Stimulated activated naive CD4-positive, alpha-beta T cell (primary cell): ENCODE results near the gene RAB11FIP4.

Experiments
- DNase-seq, 6 experiments: peaks; one replicate each; lab custom pipeline; 2025; lab: John Stamatoyannopoulos, UW

Gene RAB11FIP4

GRCh38 chr17:31499771-31500554 is 108.5 kb downstream of the RAB11FIP4 start:
- no peak for DNase-seq

- DNase-seq = no peak
Observed at GRCh38 chr17:31506517-31506916, 115.0 kb downstream of the RAB11FIP4 start.

GRCh38 chr17:31508288-31509094 is 117.0 kb downstream of the RAB11FIP4 start:
- peak; percentile 50 to 84 (median 70) for DNase-seq

- no peak for DNase-seq
Observed at GRCh38 chr17:31509095-31509804, 117.8 kb downstream of the RAB11FIP4 start.

- DNase-seq = no peak
Observed at GRCh38 chr17:31509805-31510177, 118.3 kb downstream of the RAB11FIP4 start.

GRCh38 chr17:31510308-31511194 is 119.1 kb downstream of the RAB11FIP4 start:
- peak in 5 of 6 experiments; percentile 7 to 33 (median 17) for DNase-seq

- no peak for DNase-seq
Observed at GRCh38 chr17:31511195-31511578, 119.7 kb downstream of the RAB11FIP4 start.

GRCh38 chr17:31511580-31511979 is 120.1 kb downstream of the RAB11FIP4 start:
- no peak for DNase-seq

- no peak for DNase-seq
Observed at GRCh38 chr17:31512104-31512740, 120.7 kb downstream of the RAB11FIP4 start.

- DNase-seq = no peak
Observed at GRCh38 chr17:31512796-31513195, 121.3 kb downstream of the RAB11FIP4 start.

GRCh38 chr17:31513731-31514427 is 122.4 kb downstream of the RAB11FIP4 start:
- no peak for DNase-seq

- no peak for DNase-seq
Observed at GRCh38 chr17:31515267-31515666, 123.8 kb downstream of the RAB11FIP4 start.

- DNase-seq = no peak
Observed at GRCh38 chr17:31517524-31517923, 126.0 kb downstream of the RAB11FIP4 start.

GRCh38 chr17:31518478-31518877 is 127.0 kb downstream of the RAB11FIP4 start:
- no peak for DNase-seq

- no peak for DNase-seq
Observed at GRCh38 chr17:31521632-31522283, 130.3 kb downstream of the RAB11FIP4 start.

GRCh38 chr17:31522284-31522931 is 130.9 kb downstream of the RAB11FIP4 start:
- no peak for DNase-seq

- DNase-seq = no peak
Observed at GRCh38 chr17:31522987-31523495, 131.6 kb downstream of the RAB11FIP4 start.

- DNase-seq = no peak
Observed at GRCh38 chr17:31523862-31524730, 132.6 kb downstream of the RAB11FIP4 start.
